Panc1 (cell line): ENCODE measurements around the gene TNK1. TPM values are rescaled to one million over a fixed set of nuclear protein-coding genes. Genes with fewer than 3 reads are reported as not detected.

Experiments
- ATAC-seq: fragments of 200-7000 bp; cut with Tn5 transposase; 2 replicates; pipeline ENCODE4 v1.9.1; 2020; ENCODE audit warnings: mild to moderate bottlenecking, moderate library complexity
- BruUV-seq: library from RNA; stranded (reverse); fragments of 400-500 nt; replicated peaks from 2 replicates; lab custom pipeline; 2021; lab: Mats Ljungman, UMichigan
- CTCF ChIA-PET: fragments of 300-600 bp; sonication (Branson Sonifier 250); formaldehyde crosslinking; loops from one replicate; lab custom pipeline; 2022; ENCODE audit warnings: antibody characterized with exemption; lab: Charles Lee
- POLR2A ChIA-PET: fragments of 300-600 bp; sonication (Branson Sonifier 250); formaldehyde crosslinking; loops from one replicate; lab custom pipeline; 2022; ENCODE audit warnings: antibody characterized with exemption; lab: Charles Lee
- DNase-seq: peaks from one replicate; pipeline ENCODE4 v3.0.0-alpha.2; 2010; ENCODE audit warnings: low read depth, low spot score
- H3K27ac ChIP-seq: 2 replicates; pipeline ENCODE4 v1.5.1; 2011; ENCODE audit warnings: mild to moderate bottlenecking, low read length, inconsistent platforms
- H3K27me3 ChIP-seq: fragments of 200-500 bp; sonication (Bioruptor generic); 2 replicates; pipeline ENCODE4 v1.6.0; 2014; ENCODE audit warnings: low read length, inconsistent platforms; ENCODE audit not compliant: control insufficient read depth, insufficient read depth
- H3K36me3 ChIP-seq: fragments of 200-500 bp; sonication (Bioruptor generic); 2 replicates; pipeline ENCODE4 v1.5.1; 2014; ENCODE audit warnings: inconsistent platforms, mild to moderate bottlenecking, low read length, moderate library complexity; ENCODE audit not compliant: control insufficient read depth, insufficient read depth
- H3K4me1 ChIP-seq: 2 replicates; pipeline ENCODE4 v1.5.1; 2011; ENCODE audit warnings: inconsistent platforms, mild to moderate bottlenecking, low read length, moderate library complexity; ENCODE audit not compliant: control insufficient read depth, insufficient read depth
- H3K4me3 ChIP-seq, 2 experiments: 2 replicates each; pipeline ENCODE4 v1.5.1; 2011 to 2012; ENCODE audit warnings: low read depth in 2 of 2, low read length in 2 of 2, mild to moderate bottlenecking in 2 of 2, inconsistent platforms in 1 of 2, moderate library complexity in 1 of 2
- H3K9me3 ChIP-seq: fragments of 200-500 bp; sonication (Bioruptor generic); 2 replicates; pipeline ENCODE4 v1.5.1; 2014; ENCODE audit warnings: low read depth, mild to moderate bottlenecking, inconsistent platforms, low read length, moderate library complexity; ENCODE audit not compliant: control insufficient read depth, insufficient read depth
- POLR2AphosphoS5 ChIP-seq: IDR thresholded peaks from 2 replicates; pipeline ENCODE4 v1.6.1; 2012; ENCODE audit warnings: mild to moderate bottlenecking, low read depth, low read length, moderate library complexity
- SIN3A ChIP-seq: IDR thresholded peaks from 2 replicates; pipeline ENCODE4 v1.6.1; 2012; ENCODE audit warnings: low read depth, mild to moderate bottlenecking, low read length, moderate library complexity, borderline replicate concordance; ENCODE audit not compliant: insufficient read depth
- TCF7L2 ChIP-seq: IDR thresholded peaks from 2 replicates; pipeline ENCODE4 v1.6.1; 2011; ENCODE audit warnings: mild to moderate bottlenecking, low read depth, low read length, inconsistent platforms
- in situ Hi-C: cut with HindIII; loops from 2 replicates; pipeline ENCODE4 v1.10.0; 2016; ENCODE audit warnings: low sequenced_read_pairs, low pct_unique_long_range_greater_than_20kb
- intact Hi-C: fragments of 100-400 bp; cut with micrococcal nuclease; formaldehyde crosslinking; loops from one replicate; pipeline ENCODE4 v1.10.0; 2022; ENCODE audit not compliant: unreplicated experiment
- total RNA-seq: library from RNA; stranded (reverse); gene quantifications from one replicate; pipeline ENCODE4 v1.2.1, GENCODE V29; 2021; ENCODE audit not compliant: unreplicated experiment
- TF ChIP-seq, protein P1 (sequence below), 2 experiments: IDR thresholded peaks; 2 replicates each; pipeline ENCODE4 v1.6.1; 2011 to 2012; ENCODE audit warnings: low read depth in 2 of 2, control low read depth in 1 of 2, low read length in 1 of 2, mild to moderate bottlenecking in 1 of 2, moderate library complexity in 1 of 2; ENCODE audit not compliant: insufficient read depth in 1 of 2
- TF ChIP-seq, protein P2 (sequence below): fragments of 450-650 bp; IDR thresholded peaks from 2 replicates; pipeline ENCODE4 v1.5.1; 2017; ENCODE audit warnings: mild to moderate bottlenecking

TNK1 gene
- total RNA-seq, 1 experiment from 2014 or later = 6.2 TPM

DNA sequence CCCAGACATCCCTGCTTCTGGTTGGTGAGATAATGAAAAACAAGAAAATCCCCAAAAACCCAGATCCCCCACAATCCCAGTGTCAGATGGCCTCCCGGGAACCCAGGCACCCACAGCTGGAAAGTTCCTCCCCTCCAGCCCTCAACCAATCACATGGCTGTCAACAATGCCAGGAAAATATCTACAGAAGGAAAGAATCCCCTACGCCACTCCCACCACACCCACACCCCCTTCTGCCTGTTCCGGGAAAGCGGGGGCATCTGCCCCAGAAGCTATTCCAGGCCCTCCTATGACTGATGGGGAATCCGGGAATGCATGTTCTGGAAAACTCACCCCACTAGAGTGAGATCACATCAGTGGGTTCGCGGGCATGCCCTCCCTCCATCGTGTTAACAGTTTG is 24.1 kb upstream of the TNK1 start:
- CTCF ChIA-PET = interaction anchor here (0.6 to 2.2 kb wide), 5 partner anchors 9 to 80 kb away, joined by 4 to 11 read pairs (median 9); no protein-coding TSS in a partner anchor
- BruUV-seq = no TSS peak
- TF ChIP-seq, protein P1, sequence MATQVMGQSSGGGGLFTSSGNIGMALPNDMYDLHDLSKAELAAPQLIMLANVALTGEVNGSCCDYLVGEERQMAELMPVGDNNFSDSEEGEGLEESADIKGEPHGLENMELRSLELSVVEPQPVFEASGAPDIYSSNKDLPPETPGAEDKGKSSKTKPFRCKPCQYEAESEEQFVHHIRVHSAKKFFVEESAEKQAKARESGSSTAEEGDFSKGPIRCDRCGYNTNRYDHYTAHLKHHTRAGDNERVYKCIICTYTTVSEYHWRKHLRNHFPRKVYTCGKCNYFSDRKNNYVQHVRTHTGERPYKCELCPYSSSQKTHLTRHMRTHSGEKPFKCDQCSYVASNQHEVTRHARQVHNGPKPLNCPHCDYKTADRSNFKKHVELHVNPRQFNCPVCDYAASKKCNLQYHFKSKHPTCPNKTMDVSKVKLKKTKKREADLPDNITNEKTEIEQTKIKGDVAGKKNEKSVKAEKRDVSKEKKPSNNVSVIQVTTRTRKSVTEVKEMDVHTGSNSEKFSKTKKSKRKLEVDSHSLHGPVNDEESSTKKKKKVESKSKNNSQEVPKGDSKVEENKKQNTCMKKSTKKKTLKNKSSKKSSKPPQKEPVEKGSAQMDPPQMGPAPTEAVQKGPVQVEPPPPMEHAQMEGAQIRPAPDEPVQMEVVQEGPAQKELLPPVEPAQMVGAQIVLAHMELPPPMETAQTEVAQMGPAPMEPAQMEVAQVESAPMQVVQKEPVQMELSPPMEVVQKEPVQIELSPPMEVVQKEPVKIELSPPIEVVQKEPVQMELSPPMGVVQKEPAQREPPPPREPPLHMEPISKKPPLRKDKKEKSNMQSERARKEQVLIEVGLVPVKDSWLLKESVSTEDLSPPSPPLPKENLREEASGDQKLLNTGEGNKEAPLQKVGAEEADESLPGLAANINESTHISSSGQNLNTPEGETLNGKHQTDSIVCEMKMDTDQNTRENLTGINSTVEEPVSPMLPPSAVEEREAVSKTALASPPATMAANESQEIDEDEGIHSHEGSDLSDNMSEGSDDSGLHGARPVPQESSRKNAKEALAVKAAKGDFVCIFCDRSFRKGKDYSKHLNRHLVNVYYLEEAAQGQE (IDR thresholded peaks at IDR 0.05; ENCODE audit: insufficient read depth in 1 of 2, low read depth in 2 of 2, low read length in 1 of 2) = no peak
- no peak for TF ChIP-seq SIN3A
- no peak for TF ChIP-seq POLR2AphosphoS5
- TF ChIP-seq, protein P2, sequence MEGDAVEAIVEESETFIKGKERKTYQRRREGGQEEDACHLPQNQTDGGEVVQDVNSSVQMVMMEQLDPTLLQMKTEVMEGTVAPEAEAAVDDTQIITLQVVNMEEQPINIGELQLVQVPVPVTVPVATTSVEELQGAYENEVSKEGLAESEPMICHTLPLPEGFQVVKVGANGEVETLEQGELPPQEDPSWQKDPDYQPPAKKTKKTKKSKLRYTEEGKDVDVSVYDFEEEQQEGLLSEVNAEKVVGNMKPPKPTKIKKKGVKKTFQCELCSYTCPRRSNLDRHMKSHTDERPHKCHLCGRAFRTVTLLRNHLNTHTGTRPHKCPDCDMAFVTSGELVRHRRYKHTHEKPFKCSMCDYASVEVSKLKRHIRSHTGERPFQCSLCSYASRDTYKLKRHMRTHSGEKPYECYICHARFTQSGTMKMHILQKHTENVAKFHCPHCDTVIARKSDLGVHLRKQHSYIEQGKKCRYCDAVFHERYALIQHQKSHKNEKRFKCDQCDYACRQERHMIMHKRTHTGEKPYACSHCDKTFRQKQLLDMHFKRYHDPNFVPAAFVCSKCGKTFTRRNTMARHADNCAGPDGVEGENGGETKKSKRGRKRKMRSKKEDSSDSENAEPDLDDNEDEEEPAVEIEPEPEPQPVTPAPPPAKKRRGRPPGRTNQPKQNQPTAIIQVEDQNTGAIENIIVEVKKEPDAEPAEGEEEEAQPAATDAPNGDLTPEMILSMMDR = no peak
- TF ChIP-seq TCF7L2 = no peak
- H3K27ac ChIP-seq = no peak overlapping the region
- H3K27me3 ChIP-seq = no peaks in the 10 kb centered on the region
- no peaks in the 10 kb centered on the region for H3K9me3 ChIP-seq
- DNase-seq = no peak
- intact Hi-C loops (loop anchor here (10.0 kb wide), 1 partner anchor 78 kb away; the partner anchor contains the start of genes FGF11 and TMEM102), in situ Hi-C loops (no loop called here)
- POLR2A ChIA-PET = no interaction called here
- no peak for ATAC-seq
- H3K36me3 ChIP-seq = no peaks in the 10 kb centered on the region; the same call in 1 of the 2 replicates
- H3K4me1 ChIP-seq = peaks cover 6% of the 10 kb centered on the region
- no peak overlapping the region for H3K4me3 ChIP-seq

DNA sequence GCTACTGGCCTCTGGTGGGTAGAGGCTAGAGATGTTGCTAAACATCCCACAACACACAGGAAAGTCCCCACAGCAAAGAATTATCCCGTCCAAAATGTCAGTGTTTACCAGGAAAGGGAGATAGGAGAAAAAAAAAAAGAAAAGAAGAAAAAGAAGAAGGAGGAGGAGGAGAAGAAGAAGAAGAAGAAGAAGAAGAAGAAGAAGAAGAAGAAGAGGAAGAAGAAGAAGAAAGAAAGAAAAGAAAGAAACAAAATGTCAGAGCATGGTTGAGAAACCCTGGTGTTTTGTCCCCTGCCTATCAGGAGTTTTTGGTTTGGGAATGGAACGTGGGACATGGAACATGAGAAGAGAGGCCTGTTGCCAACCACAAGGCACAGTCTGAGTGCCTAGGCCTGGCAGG is 23.5 kb upstream of the TNK1 start:
- ChIA-PET POLR2A (no interaction called here), CTCF (no interaction called here)
- DNase-seq (no peak), ATAC-seq (no peak)
- BruUV-seq = no TSS peak
- in situ Hi-C loops (no loop called here), intact Hi-C loops (loop anchor here (10.0 kb wide), 1 partner anchor 77 kb away; the partner anchor contains the start of genes FGF11 and TMEM102)
- Histone ChIP-seq H3K27ac (no peak overlapping the region), H3K4me1 (peaks cover 6% of the 10 kb centered on the region), H3K36me3 (no peaks in the 10 kb centered on the region; the same call in 1 of the 2 replicates), H3K4me3 (no peak overlapping the region), H3K27me3 (no peaks in the 10 kb centered on the region), H3K9me3 (no peaks in the 10 kb centered on the region)
- TF ChIP-seq, protein P1 (IDR thresholded peaks at IDR 0.05; ENCODE audit: insufficient read depth in 1 of 2, low read depth in 2 of 2, low read length in 1 of 2) = no peak
- TF ChIP-seq SIN3A (no peak), TCF7L2 (no peak), POLR2AphosphoS5 (no peak)
- TF ChIP-seq, protein P2 = no peak
